ENCODE results near the gene KCNIP4.

DNA sequence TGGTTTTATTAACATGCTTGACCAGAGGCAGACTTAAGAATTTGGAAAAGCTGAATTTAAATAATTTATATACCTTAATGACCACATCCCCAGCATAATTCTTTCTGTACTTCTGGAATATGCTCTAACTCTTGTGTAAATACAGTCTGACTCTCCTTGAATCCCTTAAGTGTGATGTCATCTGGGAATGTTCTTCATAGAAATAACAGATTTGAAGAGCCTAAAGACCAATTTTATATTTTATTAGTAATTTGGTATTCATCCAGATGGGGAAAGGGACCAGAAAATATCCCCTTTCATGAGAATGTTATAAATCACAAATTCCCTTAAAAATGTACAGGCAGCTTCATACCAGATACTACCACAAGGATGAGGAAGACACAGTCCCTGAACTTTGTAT is 58.3 kb downstream of the KCNIP4 start:
- TF ChIP-seq, protein P1, sequence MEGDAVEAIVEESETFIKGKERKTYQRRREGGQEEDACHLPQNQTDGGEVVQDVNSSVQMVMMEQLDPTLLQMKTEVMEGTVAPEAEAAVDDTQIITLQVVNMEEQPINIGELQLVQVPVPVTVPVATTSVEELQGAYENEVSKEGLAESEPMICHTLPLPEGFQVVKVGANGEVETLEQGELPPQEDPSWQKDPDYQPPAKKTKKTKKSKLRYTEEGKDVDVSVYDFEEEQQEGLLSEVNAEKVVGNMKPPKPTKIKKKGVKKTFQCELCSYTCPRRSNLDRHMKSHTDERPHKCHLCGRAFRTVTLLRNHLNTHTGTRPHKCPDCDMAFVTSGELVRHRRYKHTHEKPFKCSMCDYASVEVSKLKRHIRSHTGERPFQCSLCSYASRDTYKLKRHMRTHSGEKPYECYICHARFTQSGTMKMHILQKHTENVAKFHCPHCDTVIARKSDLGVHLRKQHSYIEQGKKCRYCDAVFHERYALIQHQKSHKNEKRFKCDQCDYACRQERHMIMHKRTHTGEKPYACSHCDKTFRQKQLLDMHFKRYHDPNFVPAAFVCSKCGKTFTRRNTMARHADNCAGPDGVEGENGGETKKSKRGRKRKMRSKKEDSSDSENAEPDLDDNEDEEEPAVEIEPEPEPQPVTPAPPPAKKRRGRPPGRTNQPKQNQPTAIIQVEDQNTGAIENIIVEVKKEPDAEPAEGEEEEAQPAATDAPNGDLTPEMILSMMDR (IDR thresholded peaks at IDR 0.05; ENCODE audit: poor library complexity): no peak
- TF ChIP-seq EZH2phosphoT487 (IDR thresholded peaks at IDR 0.05; ENCODE audit: low read depth, severe bottlenecking, unreplicated experiment): no peak

All from hepatocyte (in vitro differentiated cells).